Nephron (organoid): Measurements from ENCODE around the gene MTRF1.

ENCODE experiments used
- H3K27ac Mint-ChIP-seq, 3 experiments: 2 replicates each; pipeline ENCODE4 v1.8.0; 2020; ENCODE audit warnings: mixed read lengths in 3 of 3, mild to moderate bottlenecking in 2 of 3, moderate library complexity in 1 of 3
- H3K27me3 Mint-ChIP-seq: 2 replicates; pipeline ENCODE4 v1.8.0; 2021; ENCODE audit warnings: low read depth, mild to moderate bottlenecking, moderate library complexity, mixed read lengths
- H3K36me3 Mint-ChIP-seq: 2 replicates; pipeline ENCODE4 v1.8.0; 2020; ENCODE audit warnings: low read depth, mixed read lengths
- H3K4me1 Mint-ChIP-seq: 2 replicates; pipeline ENCODE4 v1.8.0; 2020; ENCODE audit warnings: mixed read lengths
- H3K4me3 Mint-ChIP-seq, 3 experiments: 2 replicates each; pipeline ENCODE4 v1.8.0; 2020; ENCODE audit warnings: mild to moderate bottlenecking in 3 of 3, mixed read lengths in 3 of 3, moderate library complexity in 2 of 3
- H3K9me3 Mint-ChIP-seq: 2 replicates; pipeline ENCODE4 v1.8.0; 2020; ENCODE audit warnings: mixed read lengths
- TF ChIP-seq, protein P1 (sequence below), 3 experiments: fragments of 200-600 bp; sonication (generic); IDR thresholded peaks; one replicate each; pipeline ENCODE4 v1.5.0; 2021; ENCODE audit warnings: antibody characterized with exemption in 3 of 3; ENCODE audit not compliant: unreplicated experiment in 3 of 3

MTRF1 gene

DNA sequence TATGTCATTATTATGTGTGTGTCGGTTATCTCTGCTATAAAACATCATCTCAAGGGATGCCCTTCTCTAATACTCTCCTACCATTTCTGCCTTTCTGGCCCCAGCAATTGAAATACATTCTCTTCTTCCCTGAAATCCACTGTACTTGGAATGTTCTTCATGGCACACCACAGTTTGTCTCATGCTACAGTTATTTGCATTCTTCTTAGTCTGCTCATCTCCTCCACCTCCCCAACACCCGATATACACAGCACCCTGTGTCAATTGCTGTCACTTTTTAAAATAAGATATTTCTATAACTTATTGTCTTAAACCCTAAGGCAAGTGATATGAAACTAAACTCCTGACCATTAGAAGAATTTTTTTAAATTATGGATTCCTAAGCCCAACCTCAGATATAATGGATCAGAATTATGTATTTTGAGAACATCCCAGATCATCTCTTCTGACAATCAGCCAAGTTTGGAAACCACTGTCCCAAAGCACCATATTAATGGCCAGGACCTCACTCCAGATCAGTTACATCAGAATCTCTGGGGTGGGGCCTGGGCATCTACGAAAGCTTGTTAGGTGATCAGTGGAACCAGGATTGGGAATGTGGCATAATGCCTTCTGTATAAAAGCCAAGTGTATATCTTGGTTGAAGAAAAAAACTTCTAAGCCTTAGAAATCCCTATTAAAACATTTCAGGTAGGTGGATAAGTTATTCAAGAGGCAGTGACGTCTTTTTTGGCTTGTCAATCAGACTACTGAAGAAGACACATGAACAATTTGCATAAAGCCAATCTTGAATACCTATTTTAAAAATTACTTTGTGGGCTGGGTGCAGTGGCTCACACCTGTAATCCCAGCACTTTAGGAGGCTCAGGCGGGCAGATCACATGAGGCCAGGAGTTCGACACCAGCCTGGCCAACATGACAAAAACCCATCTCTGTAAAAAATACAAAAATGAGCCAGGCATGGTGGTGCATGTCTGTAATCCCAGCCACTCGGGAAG lies 39.0 kb downstream of the MTRF1 start:
- H3K4me3 Mint-ChIP-seq: no peak overlapping the region
- H3K4me1 Mint-ChIP-seq: no peaks in the 10 kb centered on the region
- H3K36me3 Mint-ChIP-seq: peaks cover 25% of the 10 kb centered on the region
- H3K27me3 Mint-ChIP-seq: no peaks in the 10 kb centered on the region
- no peak overlapping the region for H3K27ac Mint-ChIP-seq
- TF ChIP-seq, protein P1, sequence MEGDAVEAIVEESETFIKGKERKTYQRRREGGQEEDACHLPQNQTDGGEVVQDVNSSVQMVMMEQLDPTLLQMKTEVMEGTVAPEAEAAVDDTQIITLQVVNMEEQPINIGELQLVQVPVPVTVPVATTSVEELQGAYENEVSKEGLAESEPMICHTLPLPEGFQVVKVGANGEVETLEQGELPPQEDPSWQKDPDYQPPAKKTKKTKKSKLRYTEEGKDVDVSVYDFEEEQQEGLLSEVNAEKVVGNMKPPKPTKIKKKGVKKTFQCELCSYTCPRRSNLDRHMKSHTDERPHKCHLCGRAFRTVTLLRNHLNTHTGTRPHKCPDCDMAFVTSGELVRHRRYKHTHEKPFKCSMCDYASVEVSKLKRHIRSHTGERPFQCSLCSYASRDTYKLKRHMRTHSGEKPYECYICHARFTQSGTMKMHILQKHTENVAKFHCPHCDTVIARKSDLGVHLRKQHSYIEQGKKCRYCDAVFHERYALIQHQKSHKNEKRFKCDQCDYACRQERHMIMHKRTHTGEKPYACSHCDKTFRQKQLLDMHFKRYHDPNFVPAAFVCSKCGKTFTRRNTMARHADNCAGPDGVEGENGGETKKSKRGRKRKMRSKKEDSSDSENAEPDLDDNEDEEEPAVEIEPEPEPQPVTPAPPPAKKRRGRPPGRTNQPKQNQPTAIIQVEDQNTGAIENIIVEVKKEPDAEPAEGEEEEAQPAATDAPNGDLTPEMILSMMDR (IDR thresholded peaks at IDR 0.05; ENCODE audit: unreplicated experiment in 3 of 3): no peak
- H3K9me3 Mint-ChIP-seq: no peaks in the 10 kb centered on the region

DNA sequence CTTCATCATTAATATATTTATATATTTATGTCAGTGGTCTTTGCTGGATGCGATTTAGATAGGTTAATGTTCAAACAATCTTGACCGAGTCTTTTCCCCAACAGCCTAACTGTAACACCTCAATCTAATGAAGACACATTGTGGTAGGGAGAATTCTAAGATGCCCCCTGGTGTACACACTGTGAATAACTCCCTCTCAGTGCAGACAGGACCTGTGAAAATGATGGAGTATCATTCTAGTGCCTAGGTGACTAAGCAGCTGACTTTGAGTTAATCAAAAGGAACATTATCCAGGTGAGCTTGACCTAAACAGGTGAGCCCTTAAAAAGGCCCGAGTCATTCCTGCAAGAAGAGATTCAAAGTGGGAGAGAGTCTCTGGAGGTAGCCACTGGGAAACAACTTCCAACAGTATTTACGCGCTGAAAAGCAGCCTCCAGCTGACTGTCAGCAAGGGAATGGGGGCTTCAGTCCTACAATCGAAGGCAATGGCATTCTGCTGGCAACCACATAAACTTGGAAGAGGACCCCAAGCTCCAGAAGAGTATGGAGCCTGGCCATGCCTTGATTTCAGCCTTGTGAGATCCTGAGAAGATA lies 41.0 kb downstream of the MTRF1 start:
- H3K27ac Mint-ChIP-seq: no peak overlapping the region
- H3K4me3 Mint-ChIP-seq: no peak overlapping the region
- H3K4me1 Mint-ChIP-seq: no peaks in the 10 kb centered on the region
- H3K27me3 Mint-ChIP-seq: no peaks in the 10 kb centered on the region
- peaks cover 15% of the 10 kb centered on the region for H3K36me3 Mint-ChIP-seq
- no peaks in the 10 kb centered on the region for H3K9me3 Mint-ChIP-seq
- TF ChIP-seq, protein P1 (IDR thresholded peaks at IDR 0.05; ENCODE audit: unreplicated experiment in 3 of 3): peak; percentile 61 to 73 (median 68)

DNA sequence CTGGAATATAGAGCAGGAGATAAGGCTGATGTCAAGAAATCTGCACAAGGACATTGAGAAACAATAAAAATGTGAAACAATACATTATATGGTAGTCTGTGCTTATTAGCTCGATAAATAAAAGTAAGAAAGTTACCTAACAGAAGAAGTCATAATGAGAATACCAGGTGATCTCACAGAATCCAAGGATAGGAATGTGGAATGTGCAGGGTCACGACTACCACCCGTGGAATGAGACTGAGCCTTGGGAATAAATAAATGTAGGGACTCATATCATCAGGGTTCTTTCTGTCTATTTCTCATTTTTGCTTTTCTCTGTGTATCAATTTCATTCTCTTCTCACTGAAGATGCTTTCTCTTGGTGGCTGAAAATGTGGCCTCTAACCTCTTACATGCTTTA lies 43.0 kb downstream of the MTRF1 start:
- Mint-ChIP-seq H3K4me3 (no peak overlapping the region), H3K36me3 (peaks cover 15% of the 10 kb centered on the region), H3K27ac (no peak overlapping the region), H3K27me3 (no peaks in the 10 kb centered on the region), H3K4me1 (no peaks in the 10 kb centered on the region), H3K9me3 (no peaks in the 10 kb centered on the region)
- TF ChIP-seq, protein P1 (IDR thresholded peaks at IDR 0.05; ENCODE audit: unreplicated experiment in 3 of 3): no peak

DNA sequence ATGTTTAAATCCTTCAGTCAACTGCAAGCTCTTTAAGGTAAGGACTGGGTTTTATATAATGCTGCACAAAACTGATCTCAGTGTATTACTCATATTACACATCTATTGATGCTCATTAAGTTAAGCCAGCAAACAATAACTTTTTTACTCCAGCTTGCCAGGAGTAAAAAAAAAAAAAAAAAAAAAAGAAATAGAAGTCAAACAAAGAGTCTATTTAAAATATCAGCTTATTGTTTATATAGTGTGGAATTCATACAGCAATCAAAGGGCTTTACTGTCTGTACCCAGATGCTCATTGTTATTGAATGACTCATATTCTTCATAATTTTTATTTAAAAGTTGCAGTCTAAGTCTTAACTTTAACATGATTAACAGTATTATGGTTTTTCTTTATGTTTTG lies 47.2 kb downstream of the MTRF1 start:
- peaks cover 24% of the 10 kb centered on the region for H3K36me3 Mint-ChIP-seq
- TF ChIP-seq, protein P1 (IDR thresholded peaks at IDR 0.05; ENCODE audit: unreplicated experiment in 3 of 3): no peak
- peaks cover 18% of the 10 kb centered on the region for H3K9me3 Mint-ChIP-seq
- no peaks in the 10 kb centered on the region for H3K27me3 Mint-ChIP-seq
- no peak overlapping the region for H3K4me3 Mint-ChIP-seq
- H3K4me1 Mint-ChIP-seq: no peaks in the 10 kb centered on the region
- no peak overlapping the region for H3K27ac Mint-ChIP-seq

DNA sequence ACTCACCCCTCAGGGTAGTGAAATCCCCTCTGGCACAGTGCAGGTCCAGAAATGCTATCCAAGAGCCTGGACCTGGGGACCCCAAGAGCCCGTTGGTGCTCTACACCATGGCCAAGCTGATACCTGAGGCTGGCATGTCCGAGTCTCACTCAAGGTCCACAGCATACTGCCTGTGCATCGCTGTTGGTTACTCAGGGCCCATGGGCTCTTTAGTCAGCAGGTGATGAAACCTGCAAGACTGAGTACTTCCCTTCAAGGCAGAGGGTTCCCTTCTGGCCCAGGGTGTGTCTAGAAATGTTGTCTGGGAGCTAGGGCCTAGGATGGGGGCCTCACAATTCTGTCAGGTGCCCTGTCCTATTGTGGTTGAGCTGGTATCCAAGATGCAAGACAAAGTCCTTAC lies 49.5 kb downstream of the MTRF1 start:
- H3K36me3 Mint-ChIP-seq: peaks cover 28% of the 10 kb centered on the region
- H3K9me3 Mint-ChIP-seq: peaks cover 36% of the 10 kb centered on the region
- no peak overlapping the region for H3K27ac Mint-ChIP-seq
- TF ChIP-seq, protein P1 (IDR thresholded peaks at IDR 0.05; ENCODE audit: unreplicated experiment in 3 of 3): no peak
- H3K27me3 Mint-ChIP-seq: no peaks in the 10 kb centered on the region
- no peaks in the 10 kb centered on the region for H3K4me1 Mint-ChIP-seq
- H3K4me3 Mint-ChIP-seq: no peak overlapping the region
